Activated T-cell treated with anti-CD3 and anti-CD28 coated beads, Interleukin-2, amount 50 U/mL, for 24 hours (primary cell): ENCODE data around the gene COL16A1.
A peak's percentile ranks its signal among the peaks of the same experiment; 100 is the strongest.

ENCODE experiments used
- DNase-seq: peaks from one replicate; pipeline ENCODE4 v3.0.0-alpha.2; 2020
- H3K27ac Mint-ChIP-seq: 2 replicates; pipeline ENCODE4 v1.8.0; 2020; ENCODE audit warnings: mild to moderate bottlenecking, mixed read lengths
- H3K27me3 Mint-ChIP-seq: 2 replicates; pipeline ENCODE4 v1.8.0; 2020; ENCODE audit warnings: mixed read lengths
- H3K36me3 Mint-ChIP-seq: 2 replicates; pipeline ENCODE4 v1.8.0; 2020; ENCODE audit warnings: low read depth, mixed read lengths
- H3K4me1 Mint-ChIP-seq: 2 replicates; pipeline ENCODE4 v1.8.0; 2020; ENCODE audit warnings: low read depth, mixed read lengths
- H3K4me3 Mint-ChIP-seq: 2 replicates; pipeline ENCODE4 v1.8.0; 2020; ENCODE audit warnings: mild to moderate bottlenecking, moderate library complexity, mixed read lengths
- H3K9me3 Mint-ChIP-seq: 2 replicates; pipeline ENCODE4 v1.8.0; 2020; ENCODE audit warnings: mixed read lengths

The COL16A1 gene

GRCh38 chr1:31705080-31705866 lies 1.5 kb upstream of the COL16A1 start:
- H3K36me3 Mint-ChIP-seq = no peaks in the 10 kb centered on the region
- no peaks in the 10 kb centered on the region for H3K9me3 Mint-ChIP-seq
- peak overlapping the region; percentile 26 for H3K27ac Mint-ChIP-seq
- DNase-seq = peak; percentile 78
- peaks cover 42% of the 10 kb centered on the region for H3K4me1 Mint-ChIP-seq
- no peak overlapping the region for H3K4me3 Mint-ChIP-seq
- H3K27me3 Mint-ChIP-seq = peaks cover 53% of the 10 kb centered on the region

- Mint-ChIP-seq H3K36me3 (no peaks in the 10 kb centered on the region), H3K4me1 (peaks cover 50% of the 10 kb centered on the region), H3K9me3 (no peaks in the 10 kb centered on the region), H3K27ac (peak overlapping the region; percentile 26), H3K27me3 (peaks cover 50% of the 10 kb centered on the region), H3K4me3 (no peak overlapping the region)
- no peak for DNase-seq
These were observed 658 bp upstream of the COL16A1 start for GRCh38 chr1:31704271-31705079.

- peaks cover 38% of the 10 kb centered on the region for H3K27me3 Mint-ChIP-seq
- H3K27ac Mint-ChIP-seq = no peak overlapping the region
- no peaks in the 10 kb centered on the region for H3K9me3 Mint-ChIP-seq
- H3K4me3 Mint-ChIP-seq = no peak overlapping the region
- peaks cover 49% of the 10 kb centered on the region for H3K4me1 Mint-ChIP-seq
- H3K36me3 Mint-ChIP-seq = no peaks in the 10 kb centered on the region
- no peak for DNase-seq
These were observed 897 bp downstream of the COL16A1 start for GRCh38 chr1:31702836-31703404.

DNA sequence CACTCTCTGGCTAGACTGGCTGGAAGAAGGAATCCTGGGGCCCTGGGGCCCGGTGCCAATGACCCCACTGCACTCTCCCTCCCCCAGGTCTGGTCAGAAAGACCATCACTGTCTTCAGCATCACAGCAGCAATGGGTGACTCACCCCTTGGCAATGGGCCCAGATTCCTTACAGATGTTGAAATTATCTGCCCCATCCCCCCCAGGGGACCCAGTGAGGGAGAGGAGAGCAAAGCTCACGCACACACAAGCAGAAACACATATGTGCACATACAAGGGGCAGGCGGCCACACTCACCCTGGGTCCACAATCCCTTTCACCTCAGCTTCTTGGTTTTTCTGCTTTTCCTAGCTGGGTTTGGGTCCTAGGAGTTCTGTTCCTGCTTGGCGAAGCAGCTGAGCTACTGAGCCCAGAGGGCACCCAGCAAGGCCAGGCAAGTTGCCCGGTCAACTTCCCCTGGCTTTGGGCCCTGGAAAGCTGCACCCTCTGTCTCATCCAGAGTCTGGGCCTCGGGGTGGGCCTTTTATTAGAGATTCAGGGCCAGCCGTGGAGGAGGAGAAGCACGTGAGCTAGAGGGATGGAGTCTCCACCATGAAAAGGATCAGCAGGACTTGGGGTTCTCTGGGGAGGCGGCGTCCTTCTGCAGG lies 2.6 kb downstream of the COL16A1 start:
- H3K4me3 Mint-ChIP-seq = no peak overlapping the region
- peak; percentile 53 for DNase-seq
- peaks cover 29% of the 10 kb centered on the region for H3K27me3 Mint-ChIP-seq
- no peak overlapping the region for H3K27ac Mint-ChIP-seq
- H3K9me3 Mint-ChIP-seq = no peaks in the 10 kb centered on the region
- H3K36me3 Mint-ChIP-seq = no peaks in the 10 kb centered on the region
- H3K4me1 Mint-ChIP-seq = peaks cover 40% of the 10 kb centered on the region

- no peaks in the 10 kb centered on the region for H3K36me3 Mint-ChIP-seq
- H3K4me3 Mint-ChIP-seq = no peak overlapping the region
- no peak for DNase-seq
- no peak overlapping the region for H3K27ac Mint-ChIP-seq
- peaks cover 36% of the 10 kb centered on the region for H3K4me1 Mint-ChIP-seq
- peaks cover 22% of the 10 kb centered on the region for H3K27me3 Mint-ChIP-seq
- no peaks in the 10 kb centered on the region for H3K9me3 Mint-ChIP-seq
These were observed 3.2 kb downstream of the COL16A1 start for GRCh38 chr1:31700468-31701090.

GRCh38 chr1:31699341-31699891 lies 4.4 kb downstream of the COL16A1 start:
- no peak overlapping the region for H3K27ac Mint-ChIP-seq
- peaks cover 13% of the 10 kb centered on the region for H3K27me3 Mint-ChIP-seq
- no peak for DNase-seq
- H3K4me3 Mint-ChIP-seq = no peak overlapping the region
- H3K9me3 Mint-ChIP-seq = no peaks in the 10 kb centered on the region
- peaks cover 24% of the 10 kb centered on the region for H3K4me1 Mint-ChIP-seq
- H3K36me3 Mint-ChIP-seq = no peaks in the 10 kb centered on the region

GRCh38 chr1:31697369-31697984 lies 6.3 kb downstream of the COL16A1 start:
- H3K27me3 Mint-ChIP-seq = no peaks in the 10 kb centered on the region
- no peak overlapping the region for H3K4me3 Mint-ChIP-seq
- no peaks in the 10 kb centered on the region for H3K36me3 Mint-ChIP-seq
- H3K4me1 Mint-ChIP-seq = peaks cover 23% of the 10 kb centered on the region
- H3K9me3 Mint-ChIP-seq = no peaks in the 10 kb centered on the region
- no peak for DNase-seq
- H3K27ac Mint-ChIP-seq = no peak overlapping the region

GRCh38 chr1:31696242-31696641 lies 7.6 kb downstream of the COL16A1 start:
- DNase-seq = no peak
- Mint-ChIP-seq H3K36me3 (no peaks in the 10 kb centered on the region), H3K27ac (no peak overlapping the region), H3K4me3 (no peak overlapping the region), H3K4me1 (peaks cover 23% of the 10 kb centered on the region), H3K27me3 (no peaks in the 10 kb centered on the region), H3K9me3 (no peaks in the 10 kb centered on the region)

- H3K4me1 Mint-ChIP-seq = peaks cover 14% of the 10 kb centered on the region
- no peaks in the 10 kb centered on the region for H3K27me3 Mint-ChIP-seq
- H3K9me3 Mint-ChIP-seq = no peaks in the 10 kb centered on the region
- no peak overlapping the region for H3K4me3 Mint-ChIP-seq
- H3K36me3 Mint-ChIP-seq = no peaks in the 10 kb centered on the region
- no peak overlapping the region for H3K27ac Mint-ChIP-seq
- DNase-seq = no peak
These were observed 8.5 kb downstream of the COL16A1 start for GRCh38 chr1:31695327-31695726.

- DNase-seq = no peak
- H3K36me3 Mint-ChIP-seq = no peaks in the 10 kb centered on the region
- no peak overlapping the region for H3K27ac Mint-ChIP-seq
- H3K9me3 Mint-ChIP-seq = no peaks in the 10 kb centered on the region
- H3K4me1 Mint-ChIP-seq = peaks cover 10% of the 10 kb centered on the region
- no peaks in the 10 kb centered on the region for H3K27me3 Mint-ChIP-seq
- no peak overlapping the region for H3K4me3 Mint-ChIP-seq
These were observed 8.9 kb downstream of the COL16A1 start for GRCh38 chr1:31694964-31695313.

DNA sequence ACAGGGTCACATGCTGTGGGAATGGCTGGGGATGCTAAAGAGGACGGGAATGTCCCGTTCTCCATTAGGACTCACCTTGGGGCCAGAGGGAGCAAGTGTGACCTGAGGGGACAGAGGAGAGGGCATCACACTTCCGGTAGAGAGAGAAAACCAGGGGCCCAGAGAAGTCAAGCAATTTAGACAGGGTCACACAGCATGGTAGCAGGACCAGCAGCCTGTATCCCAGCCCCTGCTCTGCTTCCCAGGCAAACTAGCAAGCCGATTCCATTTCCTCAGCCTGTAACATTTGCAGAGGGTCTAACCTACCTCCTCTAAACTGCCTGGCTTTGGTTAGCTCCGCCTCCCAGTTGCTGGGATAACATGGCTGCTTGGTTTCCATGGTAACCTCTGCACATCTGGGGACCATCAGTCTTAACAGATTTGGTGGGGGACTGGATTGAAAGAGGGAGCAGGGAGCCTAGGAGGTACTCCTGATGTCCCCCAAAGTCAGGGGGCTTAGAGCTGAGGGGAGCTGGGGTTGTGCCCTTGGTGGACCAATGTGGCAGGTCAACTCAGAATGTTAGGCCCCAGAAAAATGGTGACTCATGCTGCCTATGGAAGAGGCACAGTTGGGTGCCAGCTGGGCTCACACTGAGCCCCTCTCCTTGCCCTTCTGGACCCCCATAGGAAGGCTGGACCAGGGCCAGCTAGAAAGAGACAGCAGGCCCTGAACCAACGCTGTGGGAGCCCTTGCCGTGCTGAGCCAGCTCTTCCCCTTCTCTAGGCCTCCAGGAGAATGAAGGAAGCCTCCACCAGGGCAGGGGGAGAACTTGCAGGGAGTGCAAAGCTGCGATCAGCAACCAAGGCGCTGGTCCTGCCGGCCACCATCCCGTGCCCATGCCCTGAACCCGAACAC lies 9.5 kb downstream of the COL16A1 start:
- Mint-ChIP-seq H3K27me3 (no peaks in the 10 kb centered on the region), H3K4me3 (no peak overlapping the region), H3K9me3 (no peaks in the 10 kb centered on the region), H3K27ac (no peak overlapping the region), H3K36me3 (no peaks in the 10 kb centered on the region), H3K4me1 (peaks cover 4% of the 10 kb centered on the region)
- DNase-seq = no peak

DNA sequence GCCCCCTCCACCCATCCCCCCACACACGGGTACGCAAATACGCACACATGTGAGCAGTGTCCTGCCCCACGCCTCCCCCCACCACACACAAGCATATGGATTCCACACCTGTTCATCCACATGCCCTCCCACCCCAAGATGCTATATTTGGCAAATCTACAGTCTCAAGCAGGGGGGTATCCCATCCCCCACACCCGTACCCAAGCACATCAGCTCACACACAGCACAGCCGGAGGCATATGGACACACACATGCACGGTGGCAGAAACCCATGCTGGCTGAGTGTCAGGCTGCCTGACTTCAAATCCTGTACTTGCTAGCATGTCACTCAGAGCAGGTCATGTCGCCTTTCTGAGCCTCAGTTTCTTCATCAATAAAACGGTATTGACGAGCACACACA lies 10.6 kb downstream of the COL16A1 start:
- no peak overlapping the region for H3K27ac Mint-ChIP-seq
- no peaks in the 10 kb centered on the region for H3K9me3 Mint-ChIP-seq
- no peak overlapping the region for H3K4me3 Mint-ChIP-seq
- H3K36me3 Mint-ChIP-seq = no peaks in the 10 kb centered on the region
- H3K4me1 Mint-ChIP-seq = no peaks in the 10 kb centered on the region
- no peaks in the 10 kb centered on the region for H3K27me3 Mint-ChIP-seq
- DNase-seq = no peak

- no peak overlapping the region for H3K4me3 Mint-ChIP-seq
- H3K4me1 Mint-ChIP-seq = no peaks in the 10 kb centered on the region
- H3K27me3 Mint-ChIP-seq = peaks cover 3% of the 10 kb centered on the region
- no peak overlapping the region for H3K27ac Mint-ChIP-seq
- H3K36me3 Mint-ChIP-seq = no peaks in the 10 kb centered on the region
- DNase-seq = no peak
- H3K9me3 Mint-ChIP-seq = no peaks in the 10 kb centered on the region
These were observed 11.9 kb downstream of the COL16A1 start for GRCh38 chr1:31691951-31692350.
